Gastrocnemius medialis (tissue), 4 donors: Measurements from ENCODE around the gene LRRC8E. TPM values are rescaled to one million over a fixed set of nuclear protein-coding genes. Genes with fewer than 3 reads are reported as not detected.

Source experiments
- ATAC-seq, 2 donors: fragments of 150-250 bp; one replicate each; pipeline ENCODE4 v1.9.1; 2016
- DNase-seq, 2 donors: peaks; one replicate each; pipeline ENCODE4 v3.0.0-alpha.2; 2019
- H3K27ac ChIP-seq, 4 donors: fragments of 200-600 bp; sonication (generic); 1 replicate in 1 of 4; 2 replicates in 3 of 4; pipeline ENCODE4 v1.5.1; 2016 to 2018; ENCODE audit warnings: mild to moderate bottlenecking in 2 of 4, moderate library complexity in 1 of 4
- H3K27me3 ChIP-seq, 3 donors: fragments of 200-600 bp; sonication (generic) in 2 of 3; 1 replicate in 1 of 3; 2 replicates in 2 of 3; pipeline versions ENCODE4 v1.5.1 to v1.6.0; 2016 to 2019; ENCODE audit warnings: mild to moderate bottlenecking in 1 of 3, moderate library complexity in 1 of 3
- H3K36me3 ChIP-seq, 2 donors: fragments of 200-600 bp; sonication (generic) in 1 of 2; one replicate each; pipeline ENCODE4 v1.5.1; 2017 to 2018
- H3K4me1 ChIP-seq, 2 donors: fragments of 200-600 bp; sonication (generic) in 1 of 2; one replicate each; pipeline ENCODE4 v1.5.1; 2016 to 2017; ENCODE audit warnings: mild to moderate bottlenecking in 2 of 2
- H3K4me3 ChIP-seq, 4 donors: fragments of 200-600 bp; sonication (generic) in 3 of 4; 1 replicate in 1 of 4; 2 replicates in 3 of 4; pipeline ENCODE4 v1.5.1; 2016 to 2019; ENCODE audit warnings: mild to moderate bottlenecking in 2 of 4
- H3K9me3 ChIP-seq, 3 donors: fragments of 200-600 bp; sonication (generic) in 2 of 3; 1 replicate in 1 of 3; 2 replicates in 2 of 3; pipeline ENCODE4 v1.5.1; 2016 to 2019
- POLR2A ChIP-seq, 2 donors: fragments of 450-650 bp; IDR thresholded peaks; one replicate each; pipeline ENCODE4 v1.6.1; 2017; ENCODE audit warnings: antibody characterized with exemption in 2 of 2, mild to moderate bottlenecking in 2 of 2, moderate library complexity in 2 of 2
- in situ Hi-C, 4 donors: fragments of 200-750 bp; cut with MboI; loops; one replicate each; pipeline versions ENCODE4 v1.15.0 to v1.8.0; 2017; ENCODE audit warnings: low sequenced_read_pairs in 4 of 4
- intact Hi-C: fragments of 100-400 bp; cut with DNase I; formaldehyde crosslinking; loops from one replicate; pipeline ENCODE4 v1.15.1; 2023; ENCODE audit warnings: low total_unique reads
- total RNA-seq, 4 donors: library from RNA; depleted of rRNA; stranded (reverse); fragments of >200 nt; gene quantifications; one replicate each; pipeline versions ENCODE4 v1.1.0 to v1.2.3, GENCODE V29; 2016
- TF ChIP-seq, protein P1 (sequence below), 5 experiments: fragments of 450-650 bp in 3 of 5; fragments of 200-600 bp in 2 of 5; sonication (generic) in 2 of 5; IDR thresholded peaks in 4 of 5; conservative IDR thresholded peaks in 1 of 5; 1 replicate in 4 of 5; 2 replicates in 1 of 5; pipeline ENCODE4 v1.5.1; 2016 to 2019; ENCODE audit warnings: antibody characterized with exemption in 5 of 5, mild to moderate bottlenecking in 3 of 5, moderate library complexity in 3 of 5

The LRRC8E gene
- total RNA-seq, 4 donors from 2014 or later, result 2.1 TPM; not detected in 3

DNA sequence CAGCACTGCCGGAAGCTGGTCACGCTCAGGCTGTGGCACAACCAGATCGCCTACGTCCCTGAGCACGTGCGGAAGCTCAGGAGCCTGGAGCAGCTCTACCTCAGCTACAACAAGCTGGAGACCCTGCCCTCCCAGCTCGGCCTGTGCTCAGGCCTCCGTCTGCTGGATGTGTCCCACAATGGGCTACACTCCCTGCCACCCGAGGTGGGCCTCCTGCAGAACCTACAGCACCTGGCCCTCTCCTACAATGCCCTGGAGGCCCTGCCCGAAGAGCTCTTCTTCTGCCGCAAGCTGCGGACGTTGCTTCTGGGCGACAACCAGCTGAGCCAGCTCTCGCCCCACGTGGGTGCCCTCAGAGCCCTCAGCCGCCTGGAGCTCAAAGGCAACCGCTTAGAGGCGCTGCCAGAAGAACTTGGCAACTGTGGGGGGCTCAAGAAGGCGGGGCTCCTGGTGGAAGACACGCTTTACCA lies 12.1 kb downstream of the LRRC8E start:
- ATAC-seq (no peak), DNase-seq (no peak)
- TF ChIP-seq, protein P1, sequence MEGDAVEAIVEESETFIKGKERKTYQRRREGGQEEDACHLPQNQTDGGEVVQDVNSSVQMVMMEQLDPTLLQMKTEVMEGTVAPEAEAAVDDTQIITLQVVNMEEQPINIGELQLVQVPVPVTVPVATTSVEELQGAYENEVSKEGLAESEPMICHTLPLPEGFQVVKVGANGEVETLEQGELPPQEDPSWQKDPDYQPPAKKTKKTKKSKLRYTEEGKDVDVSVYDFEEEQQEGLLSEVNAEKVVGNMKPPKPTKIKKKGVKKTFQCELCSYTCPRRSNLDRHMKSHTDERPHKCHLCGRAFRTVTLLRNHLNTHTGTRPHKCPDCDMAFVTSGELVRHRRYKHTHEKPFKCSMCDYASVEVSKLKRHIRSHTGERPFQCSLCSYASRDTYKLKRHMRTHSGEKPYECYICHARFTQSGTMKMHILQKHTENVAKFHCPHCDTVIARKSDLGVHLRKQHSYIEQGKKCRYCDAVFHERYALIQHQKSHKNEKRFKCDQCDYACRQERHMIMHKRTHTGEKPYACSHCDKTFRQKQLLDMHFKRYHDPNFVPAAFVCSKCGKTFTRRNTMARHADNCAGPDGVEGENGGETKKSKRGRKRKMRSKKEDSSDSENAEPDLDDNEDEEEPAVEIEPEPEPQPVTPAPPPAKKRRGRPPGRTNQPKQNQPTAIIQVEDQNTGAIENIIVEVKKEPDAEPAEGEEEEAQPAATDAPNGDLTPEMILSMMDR (IDR thresholded peaks at IDR 0.05 in 4 of 5, conservative IDR thresholded peaks at IDR 0.05 in 1 of 5), result no peak
- Histone ChIP-seq H3K4me1 (peaks cover 21 to 27% of the 10 kb centered on the region in 2 donors), H3K9me3 (no peaks in the 10 kb centered on the region), H3K4me3 (no peak overlapping the region), H3K36me3 (peaks cover 0 to 2% of the 10 kb centered on the region in 2 donors), H3K27me3 (no peaks in the 10 kb centered on the region), H3K27ac (no peak overlapping the region)
- in situ Hi-C loops, result no loop called here
- intact Hi-C loops, result loop anchor here (10.0 kb wide), 1 partner anchor 614 kb away; the partner anchor contains the start of gene ZNF414

DNA sequence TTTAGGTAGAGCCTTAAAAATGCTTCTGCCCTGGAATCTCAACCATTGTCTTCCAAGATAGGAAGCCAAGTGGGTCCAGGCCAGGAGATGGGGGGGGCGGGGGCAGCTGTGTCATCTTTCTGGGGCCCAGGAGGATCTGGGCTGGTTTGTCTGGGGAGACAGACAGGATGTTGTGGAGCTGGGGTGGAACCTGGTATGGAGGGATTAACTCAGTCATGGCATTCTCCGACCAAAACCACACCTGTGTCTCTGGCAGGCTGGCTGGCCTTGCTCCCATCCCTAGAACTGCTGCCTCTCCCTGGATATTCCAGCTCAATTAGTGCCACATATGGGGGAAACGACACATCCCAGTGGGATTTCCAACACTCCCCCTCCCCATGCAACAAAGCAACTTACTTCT lies 12.6 kb downstream of the LRRC8E start:
- no peak overlapping the region for H3K4me3 ChIP-seq
- no peaks in the 10 kb centered on the region for H3K9me3 ChIP-seq
- TF ChIP-seq, protein P1 (IDR thresholded peaks at IDR 0.05 in 4 of 5, conservative IDR thresholded peaks at IDR 0.05 in 1 of 5), result no peak
- TF ChIP-seq POLR2A (IDR thresholded peaks at IDR 0.05), result no peak
- H3K4me1 ChIP-seq, result peaks cover 22 to 30% of the 10 kb centered on the region in 2 donors
- in situ Hi-C loops (no loop called here), intact Hi-C loops (loop anchor here (10.0 kb wide), 1 partner anchor 614 kb away; the partner anchor contains the start of gene ZNF414)
- H3K27ac ChIP-seq, result no peak overlapping the region
- H3K27me3 ChIP-seq, result no peaks in the 10 kb centered on the region
- H3K36me3 ChIP-seq, result peaks cover 0 to 7% of the 10 kb centered on the region in 2 donors
- ATAC-seq (no peak), DNase-seq (no peak)

DNA sequence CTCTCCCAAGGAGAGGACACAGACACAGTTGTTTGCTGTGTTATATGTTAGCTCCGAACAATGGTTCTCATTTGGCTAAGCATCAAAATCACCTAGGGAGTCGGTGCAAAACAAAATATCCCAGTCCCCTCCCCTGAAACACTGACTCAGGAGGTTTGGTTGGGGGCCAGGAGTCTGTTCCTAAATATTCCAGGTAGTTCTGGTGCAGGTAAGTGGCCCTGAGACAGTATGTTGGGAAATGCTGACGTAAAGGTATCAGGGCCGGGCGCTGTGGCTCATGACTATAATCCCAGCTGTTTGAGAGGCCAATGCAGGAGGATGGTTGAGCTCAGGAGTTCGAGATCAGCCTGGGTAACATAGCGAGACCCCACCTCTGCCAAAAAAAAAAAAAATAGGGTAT lies 13.0 kb downstream of the LRRC8E start:
- H3K4me1 ChIP-seq, result peaks cover 22 to 30% of the 10 kb centered on the region in 2 donors
- no peak for TF ChIP-seq POLR2A (IDR thresholded peaks at IDR 0.05)
- TF ChIP-seq, protein P1 (IDR thresholded peaks at IDR 0.05 in 4 of 5, conservative IDR thresholded peaks at IDR 0.05 in 1 of 5), result no peak
- no peak overlapping the region for H3K27ac ChIP-seq
- in situ Hi-C loops, result no loop called here
- ATAC-seq (no peak), DNase-seq (no peak)
- intact Hi-C loops, result loop anchor here (10.0 kb wide), 1 partner anchor 613 kb away; the partner anchor contains the start of gene ZNF414
- H3K4me3 ChIP-seq, result no peak overlapping the region
- peaks cover 0 to 11% of the 10 kb centered on the region in 2 donors for H3K36me3 ChIP-seq
- H3K27me3 ChIP-seq, result no peaks in the 10 kb centered on the region
- no peaks in the 10 kb centered on the region for H3K9me3 ChIP-seq

DNA sequence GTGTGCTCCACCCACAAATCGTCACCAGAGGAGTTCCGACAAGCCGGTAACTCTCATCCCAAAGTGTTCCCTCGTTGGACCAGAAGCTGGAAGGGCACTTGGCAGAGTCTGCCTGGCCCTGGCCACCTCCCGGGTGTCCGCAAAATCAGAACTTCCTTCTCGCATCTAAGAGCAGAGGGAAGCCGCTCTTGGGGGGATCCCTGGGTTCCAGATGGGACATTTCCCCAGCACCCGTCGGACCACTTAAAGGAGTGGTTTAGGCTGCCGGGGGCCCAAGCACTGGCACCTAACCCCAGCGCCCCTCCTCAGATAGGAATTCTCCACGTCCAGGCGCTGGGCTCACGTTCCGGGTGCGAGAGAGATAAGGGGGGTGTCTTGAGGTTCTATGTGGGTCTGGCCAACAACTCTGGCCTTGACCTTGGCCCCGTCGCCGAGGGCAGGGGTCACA lies 14.5 kb downstream of the LRRC8E start:
- H3K27ac ChIP-seq, result peak overlapping the region; percentile 86 to 92 (median 90)
- ATAC-seq (no peak), DNase-seq (no peak)
- TF ChIP-seq, protein P1 (IDR thresholded peaks at IDR 0.05 in 4 of 5, conservative IDR thresholded peaks at IDR 0.05 in 1 of 5), result no peak
- TF ChIP-seq POLR2A (IDR thresholded peaks at IDR 0.05), result no peak
- peaks cover 22 to 37% of the 10 kb centered on the region in 2 donors for H3K4me1 ChIP-seq
- intact Hi-C loops (loop anchor here (1.0 to 10.0 kb wide), 5 partner anchors 17 to 612 kb away; partner anchors contain the start of genes PET100, SNAPC2, TIMM44 and XAB2), in situ Hi-C loops (no loop called here)
- H3K4me3 ChIP-seq, result peak overlapping the region; percentile 66 to 97 (median 76)
- no peaks in the 10 kb centered on the region for H3K27me3 ChIP-seq
- no peaks in the 10 kb centered on the region for H3K9me3 ChIP-seq
- H3K36me3 ChIP-seq, result peaks cover 0 to 13% of the 10 kb centered on the region in 2 donors
